DOHH2 (cell line): Measurements from ENCODE around the gene EIF2B4.

Experiments used
- EZH2phosphoT487 ChIP-seq: fragments of 200-600 bp; sonication (generic); IDR thresholded peaks from 2 replicates; pipeline ENCODE4 v1.6.1; 2017; ENCODE audit warnings: borderline replicate concordance, mild to moderate bottlenecking, antibody characterized with exemption, low read length, moderate library complexity, mixed read lengths
- TF ChIP-seq, protein P1 (sequence below): fragments of 200-600 bp; sonication (generic); IDR thresholded peaks from one replicate; pipeline ENCODE4 v1.5.1; 2014; ENCODE audit warnings: antibody characterized with exemption, mild to moderate bottlenecking, low read depth, low read length; ENCODE audit not compliant: poor library complexity, severe bottlenecking

DNA sequence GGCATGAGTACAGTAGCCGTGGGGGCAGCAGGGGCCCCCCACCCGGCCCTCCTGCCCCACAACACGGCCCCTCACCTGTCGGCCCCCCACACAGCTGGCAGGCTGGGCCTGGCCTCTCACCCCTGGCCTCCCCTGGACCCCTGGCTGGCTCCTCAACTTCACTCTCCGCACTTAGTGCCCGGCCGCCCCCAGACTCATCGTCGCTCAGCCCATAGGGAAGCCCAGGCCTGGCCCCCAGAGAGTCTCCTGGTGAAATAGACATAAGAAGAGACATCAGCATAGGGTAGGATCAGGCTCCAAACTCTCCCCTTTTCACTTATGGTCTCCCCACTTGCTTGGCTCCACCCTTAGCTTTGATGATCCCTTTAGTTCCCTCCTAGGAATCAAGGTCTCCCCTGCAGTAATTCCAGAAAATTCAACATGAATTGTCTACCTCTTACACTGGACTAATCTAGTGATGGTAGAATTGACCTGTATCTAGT lies 8.7 kb upstream of the EIF2B4 start:
- TF ChIP-seq, protein P1, sequence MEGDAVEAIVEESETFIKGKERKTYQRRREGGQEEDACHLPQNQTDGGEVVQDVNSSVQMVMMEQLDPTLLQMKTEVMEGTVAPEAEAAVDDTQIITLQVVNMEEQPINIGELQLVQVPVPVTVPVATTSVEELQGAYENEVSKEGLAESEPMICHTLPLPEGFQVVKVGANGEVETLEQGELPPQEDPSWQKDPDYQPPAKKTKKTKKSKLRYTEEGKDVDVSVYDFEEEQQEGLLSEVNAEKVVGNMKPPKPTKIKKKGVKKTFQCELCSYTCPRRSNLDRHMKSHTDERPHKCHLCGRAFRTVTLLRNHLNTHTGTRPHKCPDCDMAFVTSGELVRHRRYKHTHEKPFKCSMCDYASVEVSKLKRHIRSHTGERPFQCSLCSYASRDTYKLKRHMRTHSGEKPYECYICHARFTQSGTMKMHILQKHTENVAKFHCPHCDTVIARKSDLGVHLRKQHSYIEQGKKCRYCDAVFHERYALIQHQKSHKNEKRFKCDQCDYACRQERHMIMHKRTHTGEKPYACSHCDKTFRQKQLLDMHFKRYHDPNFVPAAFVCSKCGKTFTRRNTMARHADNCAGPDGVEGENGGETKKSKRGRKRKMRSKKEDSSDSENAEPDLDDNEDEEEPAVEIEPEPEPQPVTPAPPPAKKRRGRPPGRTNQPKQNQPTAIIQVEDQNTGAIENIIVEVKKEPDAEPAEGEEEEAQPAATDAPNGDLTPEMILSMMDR = no peak
- TF ChIP-seq EZH2phosphoT487 = no peak
